ENCODE measurements around the gene SLC6A6.

GRCh38 chr3:14489641-14490040, 87.2 kb downstream of the SLC6A6 start:
- no peak for TF ChIP-seq CTCF (IDR thresholded peaks at IDR 0.05; ENCODE audit: borderline replicate concordance, extremely low read depth, low read length, poor library complexity, severe bottlenecking)
- no peak for TF ChIP-seq EZH2 (IDR thresholded peaks at IDR 0.05; ENCODE audit: borderline replicate concordance, low read depth, low read length, severe bottlenecking)
